ENCODE data around the gene IMPDH2.

- TF ChIP-seq PPARA (CRISPR knock-in tag; IDR thresholded peaks at IDR 0.05; ENCODE audit: borderline replicate concordance), result no peak
- TF ChIP-seq BACH2 (CRISPR knock-in tag; IDR thresholded peaks at IDR 0.05; ENCODE audit: borderline replicate concordance), result no peak
- no peak for TF ChIP-seq ZFP30 (CRISPR knock-in tag; IDR thresholded peaks at IDR 0.05)
- no peak for TF ChIP-seq ZFP3 (CRISPR knock-in tag; IDR thresholded peaks at IDR 0.05)
- TF ChIP-seq GLIS3 (CRISPR knock-in tag; IDR thresholded peaks at IDR 0.05), result no peak
- no peak for TF ChIP-seq ARNTL (CRISPR knock-in tag; IDR thresholded peaks at IDR 0.05; ENCODE audit: borderline replicate concordance, low read depth)
These were observed 13.4 kb downstream of the IMPDH2 start for GRCh38 chr3:49015765-49016164.
